GM10248 (cell line): Measurements from ENCODE around the gene AJUBA.
"Not testable (repeated sequence)": the region's sequence is repeated elsewhere in the genome, so short reads cannot be mapped to it uniquely, and the experiment has no call there.

Experiments used
- CTCF ChIA-PET: fragments of 300-600 bp; sonication (Branson Sonifier 250); formaldehyde crosslinking; extraction: SDS; loops from one replicate; lab custom pipeline; 2021; ENCODE audit warnings: antibody characterized with exemption; lab: Yijun Ruan, JAX
- POLR2A ChIA-PET: fragments of 350-650 bp; sonication (Branson Sonifier 250); formaldehyde crosslinking; extraction: SDS; loops from one replicate; lab custom pipeline; 2020; ENCODE audit warnings: antibody characterized with exemption; lab: Yijun Ruan, JAX
- DNase-seq: peaks from one replicate; pipeline ENCODE4 v3.0.0; 2012; ENCODE audit errors: extremely low spot score
- TF ChIP-seq, protein P1 (sequence below): IDR thresholded peaks from 2 replicates; pipeline ENCODE4 v1.5.1; 2012; ENCODE audit warnings: mild to moderate bottlenecking, low read depth; ENCODE audit errors: extremely low read depth, missing control alignments, control extremely low read depth

The AJUBA gene

DNA sequence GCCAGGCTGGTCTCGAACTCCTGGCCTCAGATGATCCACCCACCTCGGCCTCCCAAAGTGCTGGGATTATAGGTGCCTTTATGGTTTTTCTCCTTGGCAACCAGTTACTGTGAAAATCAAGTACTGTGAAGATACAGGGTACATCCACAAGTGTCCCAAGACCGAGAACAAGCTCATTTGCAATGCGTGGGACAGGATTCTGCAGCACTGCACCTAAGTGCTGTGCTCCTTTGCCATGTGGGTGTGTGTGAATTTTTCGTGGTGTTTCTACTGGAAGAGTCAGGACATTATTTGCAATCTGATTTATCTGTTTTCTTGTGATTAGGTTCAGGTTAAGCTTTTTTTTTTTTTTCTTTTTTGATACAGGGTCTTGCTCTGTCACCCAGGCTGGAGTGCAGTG, 34.7 kb upstream of the AJUBA start:
- TF ChIP-seq, protein P1, sequence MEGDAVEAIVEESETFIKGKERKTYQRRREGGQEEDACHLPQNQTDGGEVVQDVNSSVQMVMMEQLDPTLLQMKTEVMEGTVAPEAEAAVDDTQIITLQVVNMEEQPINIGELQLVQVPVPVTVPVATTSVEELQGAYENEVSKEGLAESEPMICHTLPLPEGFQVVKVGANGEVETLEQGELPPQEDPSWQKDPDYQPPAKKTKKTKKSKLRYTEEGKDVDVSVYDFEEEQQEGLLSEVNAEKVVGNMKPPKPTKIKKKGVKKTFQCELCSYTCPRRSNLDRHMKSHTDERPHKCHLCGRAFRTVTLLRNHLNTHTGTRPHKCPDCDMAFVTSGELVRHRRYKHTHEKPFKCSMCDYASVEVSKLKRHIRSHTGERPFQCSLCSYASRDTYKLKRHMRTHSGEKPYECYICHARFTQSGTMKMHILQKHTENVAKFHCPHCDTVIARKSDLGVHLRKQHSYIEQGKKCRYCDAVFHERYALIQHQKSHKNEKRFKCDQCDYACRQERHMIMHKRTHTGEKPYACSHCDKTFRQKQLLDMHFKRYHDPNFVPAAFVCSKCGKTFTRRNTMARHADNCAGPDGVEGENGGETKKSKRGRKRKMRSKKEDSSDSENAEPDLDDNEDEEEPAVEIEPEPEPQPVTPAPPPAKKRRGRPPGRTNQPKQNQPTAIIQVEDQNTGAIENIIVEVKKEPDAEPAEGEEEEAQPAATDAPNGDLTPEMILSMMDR: no peak
- POLR2A ChIA-PET: interaction anchor here (2.1 kb wide), 1 partner anchor 10 kb away, joined by 9 read pairs; no protein-coding TSS in a partner anchor
- no peak for DNase-seq
- CTCF ChIA-PET: interaction anchor here (0.9 to 3.2 kb wide), 4 partner anchors 17 to 52 kb away, joined by 3 to 11 read pairs (median 6); no protein-coding TSS in a partner anchor

DNA sequence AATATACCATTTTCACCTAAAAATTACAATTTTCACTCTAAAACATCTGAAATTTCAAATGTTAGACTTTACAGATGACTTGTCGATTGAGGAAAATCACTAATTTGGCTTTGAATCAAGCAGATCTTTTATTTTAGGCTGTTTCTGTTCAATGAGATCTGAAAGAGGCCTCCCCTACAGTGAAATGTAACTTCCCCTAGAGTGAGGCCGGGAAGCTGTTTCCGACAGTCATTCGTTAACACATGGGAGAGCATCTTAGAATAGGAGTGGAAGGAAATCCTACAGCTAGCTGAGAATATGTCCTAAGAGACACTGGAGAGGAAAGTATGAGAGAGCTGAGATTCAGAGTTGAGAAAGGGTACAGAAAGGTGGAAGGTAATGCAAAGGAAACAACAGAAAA, 33.3 kb upstream of the AJUBA start:
- no peak for DNase-seq
- CTCF ChIA-PET: interaction anchor here (0.7 to 5.9 kb wide), 7 partner anchors 8 to 53 kb away, joined by 3 to 41 read pairs (median 10); no protein-coding TSS in a partner anchor

DNA sequence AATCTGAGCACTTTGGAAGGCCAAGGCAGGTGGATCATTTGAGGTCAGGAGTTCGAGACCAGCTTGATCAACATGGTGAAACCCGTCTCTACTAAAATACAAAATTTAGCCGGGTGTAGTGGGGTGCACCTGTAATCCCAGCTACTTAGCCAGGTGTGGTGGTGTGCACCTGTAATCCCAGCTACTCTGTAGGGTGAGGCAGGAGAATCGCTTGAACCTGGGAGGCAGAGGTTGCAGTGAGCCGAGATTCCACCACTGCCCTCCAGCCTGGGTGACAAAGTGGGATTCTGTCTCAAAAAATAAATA, 31.4 kb upstream of the AJUBA start:
- POLR2A ChIA-PET, DNase-seq: not testable (repeated sequence)
- CTCF ChIA-PET: interaction anchor here (0.7 to 5.9 kb wide), 5 partner anchors 19 to 83 kb away, joined by 3 to 41 read pairs (median 4); no protein-coding TSS in a partner anchor

More for the DNA sequence above, 33.3 kb upstream of the AJUBA start:
- POLR2A ChIA-PET: no interaction called here
- TF ChIP-seq, protein P1: no peak

DNA sequence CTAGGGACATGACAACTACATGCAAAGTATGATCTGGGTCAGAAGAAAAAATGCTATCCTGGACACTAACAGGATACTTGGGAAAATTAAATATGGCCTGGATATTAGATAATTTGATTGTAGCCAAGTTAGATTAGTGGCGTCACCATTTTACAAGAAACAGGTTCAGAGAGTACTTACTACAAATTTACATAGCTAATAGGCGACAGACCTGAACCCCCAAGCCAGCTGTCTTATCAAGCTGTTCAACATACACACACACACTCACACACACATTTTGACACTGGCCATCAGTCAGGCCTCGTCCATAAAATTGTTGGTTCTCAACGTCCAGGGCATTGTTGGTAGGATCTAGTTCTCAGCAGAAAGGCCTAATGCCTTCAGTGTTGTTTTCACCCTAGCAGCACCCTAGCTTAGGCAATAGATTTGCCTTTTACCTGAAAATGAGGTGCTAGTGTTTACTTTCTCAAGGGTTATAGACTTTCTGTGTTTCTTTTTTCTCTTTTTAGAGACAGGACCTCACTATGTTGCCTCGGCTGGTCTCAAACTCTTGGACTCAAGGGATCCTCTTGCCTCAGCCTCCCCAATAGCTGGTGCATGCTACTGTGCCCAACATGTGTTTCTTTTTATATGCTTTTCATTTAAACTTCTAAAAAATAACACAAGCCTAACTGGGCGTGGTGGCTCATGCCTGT, 30.9 kb upstream of the AJUBA start:
- TF ChIP-seq, protein P1: no peak
- POLR2A ChIA-PET: no interaction called here
- DNase-seq: no peak
- CTCF ChIA-PET: interaction anchor here (0.7 to 5.9 kb wide), 8 partner anchors 18 to 108 kb away, joined by 3 to 41 read pairs (median 4); no protein-coding TSS in a partner anchor

DNA sequence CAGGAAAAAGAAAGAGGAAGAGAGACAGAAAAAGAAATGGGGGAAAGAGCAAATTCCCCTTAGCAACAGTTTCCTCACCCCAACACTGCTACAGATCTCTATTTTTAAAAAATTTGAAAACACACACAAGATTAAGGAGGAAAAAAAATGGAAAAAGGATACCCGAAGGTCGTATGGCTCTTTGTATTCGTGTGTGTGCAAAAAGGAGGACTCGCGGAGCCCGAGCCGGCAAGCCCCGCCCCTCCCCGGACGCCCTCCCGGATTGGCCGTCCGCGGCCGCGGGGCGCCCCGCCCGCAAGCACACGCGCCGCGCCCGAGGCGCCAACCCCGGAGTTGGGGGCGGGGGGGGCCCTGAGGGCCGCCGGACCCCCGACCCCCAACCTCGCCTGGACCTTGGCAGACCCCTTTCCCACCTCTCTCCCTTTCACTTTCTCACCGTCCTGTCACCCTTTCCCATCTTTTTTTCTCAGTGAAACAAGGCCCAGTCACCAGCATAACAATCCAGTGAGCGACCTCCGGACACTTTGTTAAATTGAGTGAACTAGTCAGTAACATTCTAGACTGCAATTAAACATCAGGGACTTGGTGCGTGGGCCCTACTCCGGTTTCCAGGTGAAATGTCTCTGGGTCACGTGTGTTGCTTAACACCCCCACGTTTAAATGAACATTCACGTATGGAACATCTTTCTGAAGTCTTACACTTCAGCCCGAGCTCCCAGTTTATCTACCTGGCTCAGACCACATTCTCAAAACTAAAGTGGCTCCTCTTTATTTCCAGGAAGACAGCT, 27.8 kb upstream of the AJUBA start, which contains the start of gene C14orf93:
TSS of gene C14orf93 (minus strand) at position 205 of the 788 bp plus-strand sequence. CDS start 11,120 bp downstream, outside the sequence.
- ChIA-PET CTCF (interaction anchor here (0.8 to 5.9 kb wide), 3 partner anchors 24 to 38 kb away, joined by 3 to 41 read pairs (median 9); partner anchors contain the start of gene AJUBA), POLR2A (no interaction called here)
- TF ChIP-seq, protein P1: no peak
- peak; percentile 92 for DNase-seq

DNA sequence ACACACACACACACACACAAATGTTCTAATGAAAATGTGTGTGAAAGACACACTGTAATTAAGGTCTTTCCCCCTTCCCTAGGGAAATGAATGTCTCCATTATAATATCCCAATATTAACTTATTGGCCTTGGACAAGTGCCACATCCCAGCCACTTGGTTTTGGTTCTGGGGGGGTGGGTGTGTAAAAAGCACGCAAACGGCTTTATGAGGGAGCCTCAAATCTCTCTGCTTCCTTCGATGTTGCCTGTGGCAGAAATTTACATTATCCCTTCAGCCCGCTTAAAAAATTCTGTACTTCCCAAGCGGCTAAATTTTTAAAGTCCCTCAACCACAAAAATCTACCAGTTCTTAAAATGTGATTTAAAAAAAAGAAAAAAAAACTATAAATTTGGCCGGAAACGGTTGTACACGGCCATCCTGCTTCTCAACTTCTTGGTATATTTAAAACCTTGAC, 27.2 kb upstream of the AJUBA start:
- TF ChIP-seq, protein P1: no peak
- ChIA-PET POLR2A (no interaction called here), CTCF (interaction anchor here (1.1 to 8.6 kb wide), 5 partner anchors 15 to 59 kb away, joined by 4 to 91 read pairs (median 8); no protein-coding TSS in a partner anchor)
- DNase-seq: no peak
